GM13976 (cell line): ENCODE data around the gene UEVLD.

Experiments used
- DNase-seq: peaks from one replicate; pipeline ENCODE4 v3.0.0; 2012; ENCODE audit warnings: low spot score
- CTCF ChIP-seq: IDR thresholded peaks from 2 replicates; pipeline ENCODE4 v1.5.1; 2012; ENCODE audit warnings: borderline replicate concordance, mild to moderate bottlenecking; ENCODE audit not compliant: insufficient read depth; ENCODE audit errors: extremely low read depth, missing control alignments, control extremely low read depth
- in situ Hi-C: fragments of 300-500 bp; cut with MboI; formaldehyde crosslinking; loops from one replicate; pipeline ENCODE4 v1.12.0; 2022; ENCODE audit warnings: low sequenced_read_pairs, mixed read lengths, inconsistent platforms; ENCODE audit not compliant: unreplicated experiment

The UEVLD gene

GRCh38 chr11:18623707-18624106 lies 35.2 kb upstream of the UEVLD start:
- no peak for TF ChIP-seq CTCF
- DNase-seq, result no peak
- in situ Hi-C loops, result no loop called here

GRCh38 chr11:18618342-18619025 lies 29.9 kb upstream of the UEVLD start:
- in situ Hi-C loops, result no loop called here
- TF ChIP-seq CTCF, result no peak
- DNase-seq, result no peak

GRCh38 chr11:18617688-18618341 lies 29.3 kb upstream of the UEVLD start:
- no peak for DNase-seq
- in situ Hi-C loops, result no loop called here
- TF ChIP-seq CTCF, result no peak

GRCh38 chr11:18615628-18616392 lies 27.3 kb upstream of the UEVLD start:
- in situ Hi-C loops, result no loop called here
- DNase-seq, result peak; percentile 86
- TF ChIP-seq CTCF, result no peak

- TF ChIP-seq CTCF, result no peak
- in situ Hi-C loops, result no loop called here
- DNase-seq, result no peak
These were observed 26.1 kb upstream of the UEVLD start for GRCh38 chr11:18614667-18615066.

GRCh38 chr11:18612394-18612793 lies 23.9 kb upstream of the UEVLD start:
- in situ Hi-C loops, result no loop called here
- no peak for TF ChIP-seq CTCF
- DNase-seq, result no peak
